Measurements from ENCODE around the gene CD3D.

DNA sequence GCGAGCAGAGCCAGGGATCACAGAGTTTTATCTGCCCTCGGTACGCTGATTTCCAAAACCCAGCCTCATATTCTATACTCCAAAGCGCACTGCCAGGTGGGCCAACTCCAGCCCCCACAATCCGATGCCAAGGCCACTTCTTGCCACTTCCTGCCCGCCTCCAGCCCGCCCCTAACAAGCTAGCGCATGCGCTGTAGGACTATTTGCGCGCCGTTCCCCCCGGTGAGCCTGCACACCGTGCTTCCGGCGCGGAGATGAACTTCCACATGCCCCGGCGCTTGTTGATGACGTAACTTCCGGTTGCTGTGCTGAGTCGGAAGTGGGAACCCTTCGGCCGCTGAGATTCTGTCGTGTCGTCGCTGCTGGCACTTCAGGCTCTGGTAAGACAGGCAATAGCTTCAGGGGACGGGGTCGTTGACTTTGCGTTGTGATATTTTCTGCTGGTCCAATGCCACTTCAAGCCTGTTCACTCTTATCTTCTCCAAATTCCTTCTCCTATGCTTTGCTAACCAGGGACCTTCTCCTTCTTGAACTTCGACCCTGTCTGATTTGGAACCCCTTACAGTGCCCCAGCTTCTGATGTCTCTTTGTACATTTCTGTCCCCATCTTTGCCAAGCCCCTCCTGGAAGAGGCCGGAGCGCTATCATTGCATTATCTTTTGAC lies 16.9 kb upstream of the CD3D start, which contains the start of gene UBE4A:
- TF ChIP-seq, protein P1, sequence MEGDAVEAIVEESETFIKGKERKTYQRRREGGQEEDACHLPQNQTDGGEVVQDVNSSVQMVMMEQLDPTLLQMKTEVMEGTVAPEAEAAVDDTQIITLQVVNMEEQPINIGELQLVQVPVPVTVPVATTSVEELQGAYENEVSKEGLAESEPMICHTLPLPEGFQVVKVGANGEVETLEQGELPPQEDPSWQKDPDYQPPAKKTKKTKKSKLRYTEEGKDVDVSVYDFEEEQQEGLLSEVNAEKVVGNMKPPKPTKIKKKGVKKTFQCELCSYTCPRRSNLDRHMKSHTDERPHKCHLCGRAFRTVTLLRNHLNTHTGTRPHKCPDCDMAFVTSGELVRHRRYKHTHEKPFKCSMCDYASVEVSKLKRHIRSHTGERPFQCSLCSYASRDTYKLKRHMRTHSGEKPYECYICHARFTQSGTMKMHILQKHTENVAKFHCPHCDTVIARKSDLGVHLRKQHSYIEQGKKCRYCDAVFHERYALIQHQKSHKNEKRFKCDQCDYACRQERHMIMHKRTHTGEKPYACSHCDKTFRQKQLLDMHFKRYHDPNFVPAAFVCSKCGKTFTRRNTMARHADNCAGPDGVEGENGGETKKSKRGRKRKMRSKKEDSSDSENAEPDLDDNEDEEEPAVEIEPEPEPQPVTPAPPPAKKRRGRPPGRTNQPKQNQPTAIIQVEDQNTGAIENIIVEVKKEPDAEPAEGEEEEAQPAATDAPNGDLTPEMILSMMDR (conservative IDR thresholded peaks at IDR 0.05; ENCODE audit: low read length), result no peak
- TF ChIP-seq EZH2phosphoT487 (IDR thresholded peaks at IDR 0.05; ENCODE audit: borderline replicate concordance), result no peak

Data from Loucy (cell line).